Activated CD8-positive, alpha-beta memory T cell treated with anti-CD3 and anti-CD28 coated beads, Interleukin-2, amount 50 U/mL, for 48 hours (primary cell): Measurements from ENCODE around the gene ATP2B3.
"Not testable (repeated sequence)": the region's sequence is repeated elsewhere in the genome, so short reads cannot be mapped to it uniquely, and the experiment has no call there.

Experiments
- DNase-seq: peaks from one replicate; pipeline ENCODE4 v3.0.0-alpha.2; 2020

The ATP2B3 gene

GRCh38 chrX:153598541-153599191, 81.2 kb downstream of the ATP2B3 start, which contains the start of gene CCNQ:
CCNQ (minus strand) TSS chrX:153599139; CDS start chrX:153599073, 66 bp downstream.
- DNase-seq = peak; percentile 55

GRCh38 chrX:153599192-153600031, 82.0 kb downstream of the ATP2B3 start:
- peak; percentile 90 for DNase-seq

GRCh38 chrX:153600032-153600373, 82.6 kb downstream of the ATP2B3 start:
- no peak for DNase-seq

GRCh38 chrX:153600921-153601320, 83.5 kb downstream of the ATP2B3 start:
- no peak for DNase-seq

- no peak for DNase-seq
Measured at GRCh38 chrX:153601511-153602110, 84.2 kb downstream of the ATP2B3 start.

- DNase-seq = no peak
Measured at GRCh38 chrX:153602601-153603000, 85.2 kb downstream of the ATP2B3 start.

GRCh38 chrX:153603131-153603656, 85.8 kb downstream of the ATP2B3 start:
- no peak for DNase-seq

- DNase-seq = not testable (repeated sequence)
Measured at GRCh38 chrX:153604666-153605380, 87.4 kb downstream of the ATP2B3 start.

GRCh38 chrX:153606503-153606902, 89.1 kb downstream of the ATP2B3 start:
- no peak for DNase-seq

GRCh38 chrX:153608376-153608775, 90.9 kb downstream of the ATP2B3 start:
- no peak for DNase-seq

GRCh38 chrX:153608806-153609205, 91.4 kb downstream of the ATP2B3 start:
- no peak for DNase-seq

GRCh38 chrX:153609917-153610835, 92.7 kb downstream of the ATP2B3 start:
- DNase-seq = peak; percentile 87

- no peak for DNase-seq
Measured at GRCh38 chrX:153610836-153611213, 93.4 kb downstream of the ATP2B3 start.

GRCh38 chrX:153611298-153612095, 94.1 kb downstream of the ATP2B3 start:
- no peak for DNase-seq

- no peak for DNase-seq
Measured at GRCh38 chrX:153612413-153612812, 95.0 kb downstream of the ATP2B3 start.

- no peak for DNase-seq
Measured at GRCh38 chrX:153614818-153615217, 97.4 kb downstream of the ATP2B3 start.

GRCh38 chrX:153620576-153620975, 103.1 kb downstream of the ATP2B3 start:
- no peak for DNase-seq

GRCh38 chrX:153621949-153622598, 104.6 kb downstream of the ATP2B3 start:
- no peak for DNase-seq

GRCh38 chrX:153622661-153623309, 105.3 kb downstream of the ATP2B3 start:
- no peak for DNase-seq
